ENCODE results near the gene NAT8.
"Not testable (repeated sequence)": the region's sequence is repeated elsewhere in the genome, so short reads cannot be mapped to it uniquely, and the experiment has no call there.

The NAT8 gene

GRCh38 chr2:73636977-73637376 lies 5.2 kb downstream of the NAT8 start:
- not testable (repeated sequence) for DNase-seq

- DNase-seq = not testable (repeated sequence)
Observed at GRCh38 chr2:73630662-73631266, 11.5 kb downstream of the NAT8 start.

GRCh38 chr2:73628493-73628892 lies 13.7 kb downstream of the NAT8 start:
- not testable (repeated sequence) for DNase-seq

GRCh38 chr2:73626237-73626636 lies 16.0 kb downstream of the NAT8 start:
- not testable (repeated sequence) for DNase-seq

- not testable (repeated sequence) for DNase-seq
Observed at GRCh38 chr2:73624625-73625024, 17.6 kb downstream of the NAT8 start.

GRCh38 chr2:73624036-73624435 lies 18.2 kb downstream of the NAT8 start:
- DNase-seq = not testable (repeated sequence)

GRCh38 chr2:73619925-73620324 lies 22.3 kb downstream of the NAT8 start:
- not testable (repeated sequence) for DNase-seq

GRCh38 chr2:73614997-73615396 lies 27.2 kb downstream of the NAT8 start:
- no peak for DNase-seq

GRCh38 chr2:73614105-73614504 lies 28.1 kb downstream of the NAT8 start:
- no peak for DNase-seq

- no peak for DNase-seq
Observed at GRCh38 chr2:73611867-73612266, 30.4 kb downstream of the NAT8 start.

- DNase-seq = no peak
Observed at GRCh38 chr2:73611193-73611592, 31.0 kb downstream of the NAT8 start.

GRCh38 chr2:73610111-73610510 lies 32.1 kb downstream of the NAT8 start:
- DNase-seq = no peak

- not testable (repeated sequence) for DNase-seq
Observed at GRCh38 chr2:73604589-73604988, 37.6 kb downstream of the NAT8 start.

- DNase-seq = not testable (repeated sequence)
Observed at GRCh38 chr2:73603099-73603588, 39.1 kb downstream of the NAT8 start.

- no peak for DNase-seq
Observed at GRCh38 chr2:73601780-73602179, 40.4 kb downstream of the NAT8 start.

- DNase-seq = no peak
Observed at GRCh38 chr2:73594251-73594650, 48.0 kb downstream of the NAT8 start.

GRCh38 chr2:73593680-73594079 lies 48.5 kb downstream of the NAT8 start:
- no peak for DNase-seq
